Retina (tissue), 1 donor: ENCODE results near the gene MAST4.
"Not testable (repeated sequence)": the region's sequence is repeated elsewhere in the genome, so short reads cannot be mapped to it uniquely, and the experiment has no call there.

Experiments
- DNase-seq: peaks from one replicate; pipeline ENCODE4 v3.0.0-alpha.2; 2016

MAST4 gene

DNA sequence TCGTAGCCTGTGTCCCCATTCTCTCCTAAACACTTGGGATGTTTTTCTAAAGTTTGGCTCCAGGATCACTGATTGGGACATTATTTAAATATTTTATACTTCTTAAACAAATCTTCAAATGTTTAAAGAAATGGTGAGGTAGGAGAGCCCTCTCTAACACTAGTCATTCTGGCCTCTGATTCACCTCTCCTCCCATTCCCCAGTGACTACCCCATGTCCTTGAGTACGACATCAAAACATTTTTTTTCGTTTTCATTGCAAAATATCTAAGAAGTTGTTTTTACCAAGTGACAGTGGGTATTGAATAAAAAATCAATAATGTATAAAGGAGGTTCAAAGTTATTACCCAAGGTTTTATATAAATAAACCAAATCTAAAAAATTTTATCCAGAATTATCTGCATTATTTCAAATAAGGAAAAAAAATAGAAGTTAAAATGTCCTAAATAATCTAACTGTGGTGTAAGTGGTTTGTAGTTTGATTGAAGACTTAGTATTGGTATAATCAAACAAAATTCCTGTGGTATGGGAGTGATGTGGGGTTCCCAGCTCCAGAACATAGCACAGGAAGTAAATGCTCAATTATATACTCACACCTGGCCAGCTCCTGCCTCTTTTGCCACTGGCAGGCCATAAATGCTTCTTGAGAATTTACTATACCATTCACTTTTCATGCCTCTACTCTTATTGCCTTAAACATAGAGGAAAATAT is 51.1 kb downstream of the MAST4 start:
- DNase-seq: no peak

DNA sequence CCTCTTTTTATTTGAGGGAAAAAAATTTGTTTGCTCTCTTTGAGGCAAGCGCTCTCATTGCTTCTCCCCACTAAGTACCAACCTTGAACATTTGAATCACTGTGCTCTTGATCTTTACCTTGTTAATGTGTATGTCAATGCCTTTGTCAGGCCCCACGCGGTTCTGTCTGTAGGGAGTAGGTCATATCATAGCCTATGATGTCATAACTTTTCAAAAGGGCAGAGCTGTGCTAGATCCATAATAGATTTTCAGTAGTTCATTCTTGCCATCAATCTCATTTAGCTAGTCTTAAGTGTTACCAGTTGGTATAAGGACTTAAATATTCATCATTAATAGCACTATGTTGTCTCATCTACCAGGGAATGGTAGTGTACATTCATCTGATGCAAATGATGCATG is 56.6 kb downstream of the MAST4 start:
- DNase-seq: no peak

DNA sequence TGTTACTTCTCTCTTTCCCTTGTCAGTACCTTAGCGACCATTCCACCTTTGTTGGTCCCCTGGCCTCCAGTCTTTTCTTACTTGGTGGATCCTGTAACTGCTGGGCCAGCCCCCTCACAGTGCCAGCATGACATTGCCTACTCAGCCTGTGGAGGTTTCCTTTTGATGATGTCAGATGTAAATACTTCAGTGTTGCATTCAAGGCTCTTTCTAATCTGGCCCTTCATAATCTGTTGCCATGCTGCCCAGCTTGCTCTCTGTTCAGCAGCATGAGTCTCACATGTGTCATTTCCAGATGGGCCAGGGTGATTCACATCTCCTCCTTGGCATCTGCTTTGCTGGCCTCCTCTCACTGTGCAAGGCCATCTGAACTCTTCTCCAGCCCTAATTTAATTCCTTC is 57.1 kb downstream of the MAST4 start:
- DNase-seq: no peak

DNA sequence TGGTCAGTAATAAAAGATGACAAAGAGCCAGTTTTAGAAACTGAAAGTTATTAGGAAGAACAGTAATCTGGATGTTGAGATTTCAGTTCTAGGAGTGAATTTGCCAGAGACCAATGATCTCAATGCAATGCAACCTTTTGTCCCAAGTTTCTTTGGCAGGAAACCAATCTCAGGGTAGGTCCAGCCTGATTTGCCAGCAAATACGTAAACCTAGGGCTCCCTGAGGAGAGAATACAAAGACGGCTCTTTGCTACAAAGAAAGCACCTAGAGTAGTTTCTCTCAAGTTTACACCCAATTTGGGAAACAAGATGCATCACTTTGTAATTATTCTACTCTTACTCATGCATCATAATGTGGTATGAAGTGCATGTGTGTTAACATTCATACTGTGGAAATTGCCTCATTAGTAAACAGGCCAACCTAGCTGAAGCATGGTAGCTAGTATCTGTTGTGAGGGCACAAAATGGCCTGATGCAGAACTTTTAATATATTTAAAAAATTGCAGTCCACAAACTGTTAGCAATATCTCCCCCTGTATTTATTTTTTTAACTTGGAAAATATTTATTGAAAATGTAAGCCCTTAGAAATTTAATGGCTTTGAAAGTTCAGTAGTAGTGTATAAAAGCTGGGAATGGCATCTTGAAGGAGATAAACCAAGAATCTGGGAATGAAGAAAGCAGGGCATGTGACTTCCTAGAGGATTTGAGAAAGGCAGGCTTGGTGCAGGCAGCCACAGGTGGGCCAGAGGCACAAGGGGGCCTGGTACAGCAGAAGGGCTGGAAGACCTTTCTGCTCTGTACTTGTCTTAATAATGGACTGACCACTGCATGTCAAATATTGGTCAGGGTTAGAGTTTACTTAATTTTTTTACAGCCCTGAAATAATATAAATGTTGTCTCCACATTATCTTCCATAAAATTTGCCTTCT is 59.5 kb downstream of the MAST4 start:
- no peak for DNase-seq

DNA sequence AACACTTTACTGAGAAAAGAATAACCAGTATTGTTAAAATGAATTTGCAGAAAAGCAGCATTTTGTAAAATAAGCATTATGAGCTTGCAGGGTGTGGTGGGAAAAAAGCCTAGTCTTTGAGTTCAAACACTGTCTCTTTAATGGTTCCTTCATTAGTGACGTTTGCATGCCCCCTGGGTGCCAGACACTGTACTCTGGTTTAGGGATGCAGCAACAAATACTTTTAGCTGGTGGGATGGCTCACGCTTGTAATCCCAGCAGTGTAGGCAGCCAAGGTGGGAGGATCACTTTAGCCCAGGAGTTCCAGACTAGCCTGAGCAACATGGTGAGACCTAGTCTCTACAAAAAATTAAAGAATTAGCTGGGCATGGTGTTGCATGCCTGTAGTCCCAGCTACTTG is 62.3 kb downstream of the MAST4 start:
- no peak for DNase-seq

DNA sequence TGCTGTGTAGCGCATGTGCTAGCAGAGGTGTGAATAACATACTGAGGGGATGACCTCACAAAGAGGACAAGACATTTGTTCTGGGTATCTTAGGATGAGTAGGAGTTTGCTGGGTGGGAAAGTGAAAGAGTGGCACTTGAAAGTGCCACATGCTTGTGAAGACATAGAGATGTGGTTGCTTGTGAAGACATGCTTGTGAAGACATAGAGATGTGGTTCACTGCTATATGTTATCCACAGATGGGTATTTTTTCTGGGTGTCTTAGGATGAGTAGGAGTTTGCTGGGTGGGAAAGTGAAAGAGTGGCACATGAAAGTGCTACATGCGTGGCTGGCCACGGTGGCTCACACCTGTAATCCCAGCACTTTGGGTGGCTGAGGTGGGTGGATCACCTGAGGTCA is 63.6 kb downstream of the MAST4 start:
- no peak for DNase-seq

DNA sequence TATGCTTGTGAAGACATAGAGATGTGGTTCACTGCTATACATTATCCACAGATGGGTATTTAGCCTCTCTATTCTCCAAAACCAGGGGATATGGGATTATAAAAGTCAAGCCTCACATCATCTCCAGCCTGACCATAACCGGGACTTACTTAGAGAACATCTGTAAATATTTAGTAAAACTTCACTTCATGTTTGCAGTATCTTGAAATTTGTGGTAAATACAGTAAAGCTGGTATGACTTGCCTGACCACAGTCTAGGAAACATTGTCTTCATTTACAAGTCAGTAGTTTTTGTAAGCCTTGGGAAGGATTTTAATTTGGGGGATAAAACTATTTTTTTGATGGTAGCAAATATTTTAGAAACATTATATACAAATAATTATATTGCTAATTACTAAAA is 64.2 kb downstream of the MAST4 start:
- DNase-seq: no peak

DNA sequence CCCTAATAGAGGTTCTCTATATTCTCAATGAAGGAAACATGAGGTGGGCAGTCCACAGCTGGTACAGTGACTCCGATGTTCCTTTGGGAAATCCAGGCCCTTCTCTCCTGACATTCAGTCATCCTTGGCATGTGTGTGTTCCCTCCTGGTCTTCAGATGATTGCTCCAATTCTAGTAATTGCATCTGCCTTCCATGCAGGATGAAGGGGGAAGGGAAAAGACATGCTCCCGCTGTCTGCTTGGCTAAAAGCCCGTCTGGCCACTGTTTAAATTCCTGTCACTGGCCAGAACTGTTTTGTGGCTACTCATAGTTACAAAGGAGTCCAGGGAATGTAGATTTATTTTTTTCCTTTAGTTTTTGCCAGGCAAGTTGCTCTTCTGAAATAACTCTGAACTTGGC is 65.0 kb downstream of the MAST4 start:
- DNase-seq: peak; percentile 25

DNA sequence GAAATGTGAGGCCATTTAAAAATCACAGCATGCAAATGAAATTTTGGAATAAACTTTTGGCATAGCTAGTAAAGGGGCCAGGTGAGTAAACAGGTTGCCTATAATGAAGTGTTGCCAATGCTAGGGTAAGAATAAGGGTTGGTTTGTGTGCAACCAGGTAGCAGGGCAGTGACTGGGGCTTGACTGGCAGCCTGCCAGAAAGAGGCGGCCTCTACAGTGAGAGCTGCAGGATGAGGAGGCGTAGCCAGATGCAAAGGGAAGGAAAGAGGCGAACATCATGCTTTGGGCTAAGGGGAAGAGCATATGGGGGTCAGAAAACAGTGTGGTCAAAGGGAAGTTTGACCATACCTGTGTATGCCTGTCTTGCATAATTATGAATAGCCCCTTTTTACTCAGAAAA is 70.6 kb downstream of the MAST4 start:
- no peak for DNase-seq

DNA sequence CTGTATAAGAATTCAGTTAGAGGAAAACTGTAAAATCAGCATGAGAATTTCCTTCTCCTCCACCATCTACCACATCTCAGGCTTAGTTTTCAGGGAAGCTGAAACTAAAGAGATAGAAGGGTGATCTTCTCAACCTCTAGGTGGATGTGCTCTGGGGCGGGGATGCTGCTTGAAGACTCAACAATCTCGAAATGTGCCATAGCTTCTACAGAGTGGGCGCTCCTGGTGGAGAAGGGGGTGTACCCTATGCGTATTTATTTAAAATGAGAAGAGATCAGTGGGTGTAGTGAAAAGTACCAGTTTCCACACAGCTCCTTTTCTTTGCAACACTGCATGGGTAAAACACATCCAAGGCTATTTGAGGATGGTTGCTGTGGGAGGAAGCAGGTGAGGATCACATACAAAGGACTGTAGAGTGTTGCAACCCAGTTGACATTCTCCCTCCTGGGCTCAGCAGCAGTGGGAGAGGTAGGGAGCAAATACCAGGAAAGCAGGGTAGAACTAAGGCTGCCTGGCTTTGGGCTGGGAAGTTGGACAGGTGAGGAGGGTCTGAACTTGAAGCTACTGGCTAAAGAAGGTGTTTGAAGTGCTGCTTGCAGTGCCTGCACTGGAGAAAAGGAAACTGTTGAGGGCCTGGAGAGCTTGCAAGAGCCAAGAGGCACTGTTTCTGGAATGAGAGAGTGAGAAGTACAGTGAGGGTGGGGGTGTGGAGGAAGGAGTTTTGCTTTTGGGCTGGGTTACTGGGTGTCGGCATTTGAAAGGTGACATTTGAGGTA is 73.1 kb downstream of the MAST4 start:
- DNase-seq: no peak

DNA sequence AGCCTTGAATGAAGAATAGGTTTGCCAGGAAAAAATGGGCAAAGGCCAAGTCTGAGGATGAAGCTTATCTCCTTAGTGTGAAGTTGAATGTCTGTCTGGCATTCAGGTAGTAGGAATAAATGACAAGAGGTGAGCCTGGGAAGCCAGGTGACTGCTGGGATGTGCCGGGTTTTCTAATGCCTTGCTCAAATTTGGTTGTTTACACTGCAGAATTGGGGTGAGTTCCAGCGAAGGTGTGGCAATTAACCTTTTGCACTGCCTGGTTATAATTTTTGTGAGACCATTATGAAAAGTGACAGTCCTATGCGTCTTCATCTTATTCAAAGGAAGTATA is 73.6 kb downstream of the MAST4 start:
- DNase-seq: no peak

DNA sequence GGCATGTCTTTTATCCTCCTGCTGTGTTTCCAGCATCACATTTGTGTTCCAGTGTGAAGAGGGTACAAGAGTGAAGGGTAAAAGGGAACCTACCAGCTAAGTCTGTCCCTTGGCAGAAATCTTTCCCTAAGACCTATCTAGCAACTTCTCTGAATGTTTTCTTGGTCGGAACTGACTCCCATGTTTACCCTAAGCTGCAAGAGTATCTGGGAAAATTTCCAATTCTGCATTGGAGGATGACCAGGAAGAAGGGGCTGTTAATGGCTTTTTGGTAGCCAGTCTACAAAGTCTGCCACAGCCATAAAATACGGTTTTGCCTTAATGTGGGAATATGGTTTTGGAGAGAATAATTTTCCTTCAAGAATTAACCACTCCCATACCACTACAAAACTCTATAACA is 75.1 kb downstream of the MAST4 start:
- DNase-seq: no peak

DNA sequence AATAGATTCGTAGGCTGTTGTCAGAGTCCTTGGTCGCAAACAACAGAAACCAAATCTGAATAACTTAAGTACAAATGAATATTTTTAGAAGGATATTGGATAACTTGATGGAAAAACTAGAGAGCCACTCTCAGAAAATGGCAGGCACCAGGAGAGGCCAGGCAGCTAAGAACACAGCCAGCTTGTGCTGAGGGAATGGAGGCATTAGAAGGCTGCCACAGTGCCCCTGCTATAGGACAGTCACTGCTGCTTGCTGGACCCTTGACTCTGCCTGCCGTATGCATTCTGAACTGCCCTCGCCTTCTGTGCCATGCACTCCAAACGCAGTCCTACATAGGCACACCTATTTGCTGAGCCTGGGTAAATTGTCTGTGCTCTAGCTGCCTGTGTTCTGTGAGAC is 78.6 kb downstream of the MAST4 start:
- DNase-seq: no peak

DNA sequence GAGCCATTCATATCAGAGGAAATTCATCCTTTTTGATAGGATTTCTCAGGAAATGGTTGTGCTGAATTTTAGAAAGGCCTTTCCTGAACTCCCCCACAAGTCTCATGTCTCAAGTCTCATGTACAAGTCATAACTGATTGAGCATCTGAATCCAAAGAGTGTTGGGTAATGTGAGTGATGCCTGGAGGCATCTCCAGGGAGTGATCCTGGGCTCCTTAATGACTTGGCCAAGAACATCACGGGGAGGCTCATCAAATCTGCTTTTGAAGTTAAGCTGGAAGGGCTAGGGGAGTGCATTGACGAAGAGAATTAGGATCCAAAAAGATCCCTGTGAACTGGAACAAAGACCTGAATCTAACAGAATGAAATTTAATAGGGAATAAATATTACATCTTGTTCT is 79.2 kb downstream of the MAST4 start:
- peak; percentile 13 for DNase-seq

DNA sequence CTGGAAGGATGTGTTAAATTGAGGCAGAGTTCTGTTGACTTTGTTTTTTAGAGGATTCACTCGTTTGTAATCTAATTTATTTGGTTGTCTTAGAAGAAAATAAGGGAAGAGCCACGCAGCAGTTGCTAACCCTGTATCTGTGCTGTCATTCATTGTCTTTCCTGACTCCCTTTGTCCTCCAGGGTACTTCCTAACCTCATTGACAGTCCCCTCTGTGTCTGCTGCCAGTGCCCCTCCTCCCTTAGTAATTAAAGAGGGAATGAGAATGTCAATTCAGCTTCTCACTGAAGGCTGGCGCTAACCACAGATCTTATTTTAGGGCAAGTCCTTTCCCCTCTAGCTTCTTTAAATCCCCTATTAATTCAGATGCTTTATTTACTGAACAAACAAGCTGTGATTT is 84.0 kb downstream of the MAST4 start:
- peak; percentile 35 for DNase-seq

DNA sequence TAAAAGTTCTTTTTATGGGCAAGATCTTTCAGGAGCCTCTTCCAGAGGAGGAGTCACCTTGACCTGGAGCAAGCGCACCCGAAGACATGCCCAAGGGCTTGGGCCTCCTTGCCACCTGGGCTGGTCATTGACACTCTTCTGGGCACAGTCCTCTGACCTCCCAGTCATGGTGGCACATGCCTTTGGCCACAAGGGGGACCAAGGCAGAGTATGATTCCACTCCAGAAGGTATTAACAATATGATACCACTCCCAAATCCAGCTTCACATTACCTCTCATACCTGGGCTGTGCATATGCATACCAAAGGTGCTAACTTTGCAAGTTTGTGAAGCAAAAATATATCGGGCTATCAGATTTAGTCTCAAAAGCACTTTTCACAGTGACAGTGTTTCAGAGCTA is 84.6 kb downstream of the MAST4 start:
- no peak for DNase-seq

DNA sequence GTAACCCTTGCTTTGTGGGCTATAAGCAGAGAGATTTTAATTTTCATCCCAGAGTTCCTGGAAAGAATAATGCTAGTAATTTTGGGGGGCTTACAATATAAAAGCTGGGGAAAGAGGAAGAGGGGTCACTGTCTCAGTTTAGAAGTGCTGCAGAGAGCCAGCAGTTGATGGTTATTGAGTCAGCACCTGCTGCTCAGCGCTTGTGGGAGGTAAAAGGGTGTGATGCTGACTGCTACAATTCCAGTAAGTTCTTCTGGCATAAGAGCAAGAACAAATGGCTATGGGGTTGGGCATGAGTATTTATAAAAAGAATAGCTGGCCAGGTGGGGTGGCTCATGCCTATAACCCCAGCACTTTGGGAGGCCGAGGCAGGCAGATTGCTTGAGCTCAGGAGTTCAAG is 88.5 kb downstream of the MAST4 start:
- no peak for DNase-seq

DNA sequence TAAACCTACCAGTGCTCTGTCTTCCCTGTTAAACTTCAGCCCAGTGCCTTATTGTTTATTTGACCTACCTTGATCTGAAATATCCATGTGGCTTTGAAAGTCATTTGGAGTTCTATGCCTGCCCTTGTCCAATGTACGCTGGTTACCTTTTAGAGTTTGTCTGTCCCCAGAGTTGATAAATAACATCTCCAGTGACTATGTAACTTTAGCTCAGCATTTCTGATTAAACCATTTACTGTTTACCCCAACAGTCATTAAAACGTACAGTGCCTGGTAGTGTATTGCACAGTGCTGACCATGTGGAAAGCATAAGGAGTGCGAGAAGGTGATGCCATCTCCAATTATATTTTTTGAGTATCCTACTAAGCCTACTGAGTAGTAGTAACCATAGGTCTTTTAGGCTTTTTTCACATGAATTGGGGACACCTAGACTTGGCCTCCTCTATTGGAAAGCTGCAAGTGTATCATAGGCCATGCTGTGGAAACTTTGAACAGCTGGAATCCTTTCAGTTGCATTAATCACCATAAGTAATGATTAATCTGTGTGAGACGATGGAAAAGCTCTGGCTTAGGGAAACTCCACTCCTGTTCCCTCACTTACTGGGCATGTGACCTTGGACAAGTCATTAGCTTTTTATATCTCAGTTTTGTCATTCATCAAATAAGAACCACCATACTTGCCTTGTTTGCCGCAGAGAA is 93.5 kb downstream of the MAST4 start:
- no peak for DNase-seq

DNA sequence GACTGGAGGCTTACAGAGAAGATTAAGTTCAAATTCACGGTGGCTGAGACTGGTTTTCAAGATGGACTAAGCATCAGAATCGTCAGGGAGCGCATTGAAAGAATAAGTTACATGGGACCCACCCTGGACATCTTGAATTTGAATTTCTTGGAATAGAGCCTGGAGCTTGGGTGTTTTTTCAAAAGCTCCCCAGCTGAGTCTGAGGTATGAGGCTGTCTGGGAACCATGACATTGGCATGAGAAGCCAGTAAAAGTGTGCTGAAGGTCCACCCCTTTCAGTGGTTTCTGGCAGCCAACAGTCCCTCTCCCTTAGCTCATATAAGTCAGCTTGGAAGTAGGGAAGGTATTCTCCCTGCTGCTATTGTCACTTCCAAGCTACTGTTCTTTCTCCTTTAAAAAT is 97.8 kb downstream of the MAST4 start:
- DNase-seq: no peak

DNA sequence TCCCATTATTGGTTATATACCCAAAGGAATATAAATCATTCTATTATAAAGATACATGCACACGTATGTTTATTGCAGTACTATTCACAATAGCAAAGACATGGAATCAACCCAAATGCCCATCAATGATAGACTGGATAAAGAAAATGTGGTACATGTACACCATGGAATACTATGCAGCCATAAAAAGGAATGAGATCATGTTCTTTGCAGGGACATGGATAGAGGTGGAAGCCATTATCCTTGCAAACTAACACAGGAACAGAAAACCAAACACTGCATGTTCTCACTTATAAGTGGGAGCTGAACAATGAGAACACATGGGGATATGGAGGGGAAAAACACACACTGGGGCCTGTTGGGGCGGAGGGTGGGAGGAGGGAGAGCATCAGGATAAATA is 99.6 kb downstream of the MAST4 start:
- not testable (repeated sequence) for DNase-seq

DNA sequence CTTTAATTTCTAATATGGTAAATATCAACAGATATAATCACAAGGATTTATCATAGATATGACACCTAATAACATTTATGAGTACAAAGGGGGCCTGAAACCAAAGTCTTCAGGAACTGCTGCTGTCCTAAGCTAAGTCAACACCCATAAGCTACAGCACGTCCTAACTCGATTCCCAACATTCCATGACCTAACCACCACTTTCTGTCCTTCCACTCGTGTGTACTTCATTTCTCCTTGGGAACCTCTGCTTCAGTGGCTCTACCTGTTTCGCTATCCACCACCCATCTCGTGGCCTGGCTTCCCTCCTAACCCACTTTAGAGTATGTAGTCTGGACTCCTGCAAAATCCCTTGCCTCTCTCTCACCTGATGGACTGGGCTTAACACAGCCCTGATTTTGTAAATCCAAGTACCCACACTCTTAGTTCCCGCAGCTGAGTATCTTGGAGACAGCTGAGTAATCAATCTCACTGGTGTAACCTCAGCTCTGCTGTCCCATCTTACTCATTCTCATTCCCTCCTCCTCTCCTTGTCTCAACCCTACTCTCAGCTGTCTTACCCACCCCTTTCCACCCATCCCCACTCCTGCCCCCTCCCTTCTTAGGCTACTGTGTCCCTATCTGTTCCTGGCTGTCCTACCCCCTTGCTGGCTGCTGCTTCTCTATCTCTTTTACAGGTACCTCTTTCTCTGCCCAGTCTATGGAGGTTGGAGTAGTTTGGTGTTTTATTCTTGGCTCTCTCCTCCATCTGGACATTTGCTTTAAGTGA is 101.8 kb downstream of the MAST4 start:
- DNase-seq: no peak

DNA sequence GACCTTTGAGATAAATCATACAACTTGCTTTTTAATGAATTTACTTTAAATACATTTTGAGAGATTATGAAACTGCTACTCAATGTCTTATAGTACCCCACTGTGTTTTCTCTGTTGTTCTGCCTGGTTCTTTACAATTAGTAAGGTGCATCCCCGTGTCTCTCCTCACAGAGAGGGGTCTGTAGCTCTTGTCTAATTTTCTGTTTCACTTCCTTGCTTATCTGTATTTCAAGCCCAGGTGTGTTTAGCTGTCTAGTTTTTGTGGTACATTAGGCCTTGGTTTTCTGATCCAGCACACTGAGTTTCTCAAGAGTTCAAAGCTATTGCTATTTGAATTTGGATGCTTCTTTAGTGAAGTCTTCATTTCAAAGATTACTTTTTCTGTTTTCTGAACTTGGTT is 105.1 kb downstream of the MAST4 start:
- no peak for DNase-seq
